A204.1 (cell line): ENCODE measurements around the gene WDR64.
"Not testable (repeated sequence)": the region's sequence is repeated elsewhere in the genome, so short reads cannot be mapped to it uniquely, and the experiment has no call there.

Experiments used
- FAIRE-seq: peaks from 2 replicates; lab custom pipeline; 2012; peaks lifted over from hg19 to GRCh38; lab: Jason Lieb, UNC

WDR64 gene

DNA sequence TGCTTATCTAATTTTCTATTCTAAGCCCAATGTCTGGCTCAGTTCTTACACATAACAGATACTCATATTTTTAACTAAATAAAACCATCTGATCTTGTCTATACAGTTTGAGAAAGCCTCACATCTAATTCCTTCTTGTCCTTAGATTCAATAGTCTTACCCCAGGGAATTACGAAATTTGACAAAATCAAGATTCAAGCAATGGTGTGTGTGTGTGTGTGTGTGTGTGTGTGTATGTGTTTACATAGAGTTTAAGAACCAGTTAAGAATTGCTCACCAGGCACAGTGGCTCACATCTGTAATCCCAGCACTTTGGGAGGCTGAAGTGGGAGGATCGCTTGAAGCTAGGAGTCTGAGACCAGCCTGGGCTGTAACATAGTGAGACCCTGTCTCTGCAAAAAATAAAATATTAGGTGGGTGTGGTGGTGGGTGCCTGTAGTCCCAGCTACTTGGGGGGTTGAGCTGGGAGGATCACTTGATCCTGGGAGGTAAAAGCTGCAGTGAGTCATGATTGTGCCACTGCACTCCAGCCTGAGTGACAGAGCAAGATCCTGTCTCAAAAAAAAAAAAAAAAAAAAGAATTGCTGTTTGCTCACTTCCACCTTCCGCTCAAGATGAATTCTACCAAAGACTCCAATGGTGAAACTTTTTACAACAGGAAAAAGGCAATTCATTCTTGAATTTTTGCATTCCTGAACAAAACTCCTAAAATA lies 6.2 kb downstream of the WDR64 start:
- FAIRE-seq = no peak

DNA sequence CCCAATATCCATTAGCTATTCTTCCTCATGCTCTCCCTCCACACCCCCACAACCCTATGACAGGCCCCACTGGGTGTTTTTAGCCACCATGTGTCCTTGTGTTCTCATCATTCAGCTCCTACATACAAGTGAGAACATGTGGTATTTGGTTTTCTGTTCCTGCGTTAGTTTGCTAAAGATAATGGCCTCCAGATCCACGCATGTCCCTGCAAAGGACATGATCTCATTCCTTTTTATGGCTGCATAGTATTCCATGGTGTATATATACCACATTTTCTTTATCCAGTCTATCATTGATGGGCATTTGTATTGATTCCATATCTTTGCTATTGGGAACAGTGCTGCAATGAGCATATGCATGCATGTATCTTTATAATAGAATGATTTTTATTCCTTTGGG lies 6.9 kb downstream of the WDR64 start:
- FAIRE-seq = not testable (repeated sequence)

DNA sequence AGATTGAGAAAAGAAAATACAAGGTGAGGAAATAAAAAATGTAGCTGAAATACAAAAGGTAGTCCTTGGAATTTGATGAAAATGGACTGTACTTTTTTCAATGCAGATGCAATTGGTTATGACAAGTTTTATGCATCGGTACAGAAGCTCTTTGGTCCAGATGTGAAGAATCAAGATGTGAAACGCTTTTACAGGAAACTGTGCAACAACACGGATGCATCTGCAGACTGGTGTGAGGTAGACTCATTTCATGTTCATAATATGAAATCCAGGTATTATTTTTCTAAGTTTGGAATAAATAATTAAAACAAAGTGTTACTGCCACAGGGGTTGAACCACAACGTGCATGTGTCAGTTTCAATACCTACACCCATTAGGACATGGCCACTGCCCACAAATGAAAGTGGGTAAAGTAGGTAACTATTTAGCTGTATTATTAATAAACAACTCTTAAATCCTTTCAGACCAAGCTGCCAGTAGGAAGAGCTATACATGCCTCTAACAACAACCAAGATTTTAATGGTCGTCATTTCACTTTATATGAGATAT lies 8.4 kb downstream of the WDR64 start:
- FAIRE-seq = no peak

DNA sequence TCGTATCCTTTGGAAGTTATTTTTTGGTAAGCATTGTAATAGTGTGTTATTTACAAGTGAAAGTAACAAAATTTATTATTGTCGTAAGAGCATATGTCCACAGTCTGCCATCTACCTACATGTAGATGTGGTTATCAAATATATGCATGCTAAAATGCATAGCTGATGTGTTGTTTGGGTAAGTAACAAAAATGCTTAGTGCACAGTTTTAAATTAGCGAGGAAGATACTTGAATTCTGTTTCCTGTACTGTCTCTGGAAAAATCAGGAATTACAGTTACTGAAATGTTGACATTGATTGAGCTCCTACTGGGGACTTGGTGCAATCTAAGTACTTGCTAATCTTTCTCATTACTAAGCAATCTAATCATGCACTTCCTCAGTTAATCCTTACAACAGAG lies 14.3 kb downstream of the WDR64 start:
- FAIRE-seq = no peak

GRCh38 chr1:241672301-241672700 lies 20.2 kb downstream of the WDR64 start:
- FAIRE-seq = no peak

DNA sequence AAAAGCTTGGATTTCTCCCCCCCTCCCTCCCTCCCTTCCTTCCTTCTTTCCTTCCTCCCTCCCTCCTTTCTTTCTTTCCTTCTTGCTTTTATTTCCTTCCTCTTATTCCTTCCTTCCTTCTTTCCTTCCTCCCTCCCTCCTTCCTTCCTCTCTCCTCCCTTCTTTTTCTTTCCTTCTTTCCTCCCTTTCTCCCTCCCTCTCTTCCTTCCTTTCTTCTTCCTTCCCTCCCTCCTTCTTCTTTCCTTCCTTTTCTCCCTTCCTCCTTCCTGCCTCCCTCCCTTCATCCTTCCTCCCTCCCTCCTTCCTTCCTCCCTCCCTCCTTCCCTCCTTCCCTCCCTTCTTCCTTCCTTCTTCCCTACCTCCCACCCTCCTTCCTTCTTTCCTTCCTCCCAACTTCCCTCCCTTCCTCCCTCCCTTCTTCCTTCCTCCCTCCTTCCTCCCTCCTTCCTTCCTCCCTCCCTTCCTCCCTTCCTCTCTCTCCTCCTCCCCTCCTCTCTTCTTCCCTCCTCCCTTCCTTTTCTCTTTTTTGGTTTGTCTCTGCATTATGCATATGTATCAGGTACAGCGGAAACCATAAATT lies 22.8 kb downstream of the WDR64 start:
- FAIRE-seq = no peak

DNA sequence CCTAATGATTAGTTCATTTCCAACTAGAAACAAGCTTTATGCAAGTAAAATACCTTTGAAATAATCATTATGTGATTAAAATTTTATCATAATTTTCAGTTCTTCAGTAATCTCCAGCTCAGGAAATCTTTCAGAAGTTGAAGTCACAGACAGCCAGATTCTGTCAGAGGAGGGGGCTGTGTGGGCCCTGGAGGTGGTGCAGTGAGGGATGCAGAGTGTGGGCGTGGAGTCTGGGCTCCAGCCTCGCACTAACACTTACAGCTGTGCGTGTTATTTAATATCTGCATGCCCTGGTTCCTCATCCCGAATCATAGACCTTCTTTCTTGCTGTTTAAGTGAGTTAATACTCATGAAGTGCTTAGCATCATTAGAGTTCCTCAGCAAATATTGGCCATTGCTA lies 23.9 kb downstream of the WDR64 start:
- no peak for FAIRE-seq

GRCh38 chr1:241677201-241677600 lies 25.1 kb downstream of the WDR64 start:
- no peak for FAIRE-seq

DNA sequence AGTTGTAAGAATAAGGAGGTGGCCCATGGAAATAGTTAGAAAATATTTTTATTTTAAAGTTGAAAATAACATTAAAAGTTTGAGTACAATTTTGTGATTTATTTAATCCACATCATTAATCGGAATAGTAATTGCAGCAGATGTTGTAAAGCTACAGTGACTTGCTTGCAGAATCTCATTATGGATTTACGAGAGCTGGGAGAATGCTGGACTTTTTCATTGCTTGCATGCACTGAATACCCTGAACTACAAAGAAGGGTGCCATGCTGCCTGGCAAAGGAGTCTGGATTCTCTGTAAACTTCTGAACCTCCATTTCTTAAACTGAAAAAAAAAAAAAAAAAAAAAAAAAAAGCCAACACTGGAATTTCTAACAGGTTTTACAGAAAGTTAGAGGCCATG lies 26.5 kb downstream of the WDR64 start:
- no peak for FAIRE-seq

GRCh38 chr1:241679404-241679803 lies 27.3 kb downstream of the WDR64 start:
- no peak for FAIRE-seq

- FAIRE-seq = no peak
Observed at GRCh38 chr1:241679961-241680360, 27.9 kb downstream of the WDR64 start.

- FAIRE-seq = not testable (repeated sequence)
Observed at GRCh38 chr1:241681861-241682448, 29.9 kb downstream of the WDR64 start.

DNA sequence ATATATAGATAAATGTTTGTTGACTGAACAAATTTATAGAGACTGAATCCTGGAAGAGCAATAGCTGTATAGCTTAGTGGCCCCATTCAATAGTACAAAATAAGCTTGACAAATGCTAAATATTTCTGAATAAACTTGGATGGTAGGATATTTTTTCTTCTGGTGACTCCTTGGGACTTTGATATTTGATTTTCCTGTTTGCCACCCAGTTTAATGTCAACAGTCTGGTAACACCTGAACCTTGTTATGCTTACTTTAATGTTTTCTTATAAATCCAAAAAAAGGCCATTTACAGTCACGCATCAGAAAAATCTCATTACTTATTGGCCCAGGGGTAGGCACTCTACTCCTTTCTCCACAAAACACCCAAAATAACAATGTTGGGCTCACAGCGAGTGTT lies 30.8 kb downstream of the WDR64 start:
- no peak for FAIRE-seq

GRCh38 chr1:241684108-241684507 lies 32.0 kb downstream of the WDR64 start:
- FAIRE-seq = no peak

GRCh38 chr1:241688940-241689368 lies 36.9 kb downstream of the WDR64 start:
- no peak for FAIRE-seq

GRCh38 chr1:241695246-241696171 lies 43.4 kb downstream of the WDR64 start:
- no peak for FAIRE-seq

DNA sequence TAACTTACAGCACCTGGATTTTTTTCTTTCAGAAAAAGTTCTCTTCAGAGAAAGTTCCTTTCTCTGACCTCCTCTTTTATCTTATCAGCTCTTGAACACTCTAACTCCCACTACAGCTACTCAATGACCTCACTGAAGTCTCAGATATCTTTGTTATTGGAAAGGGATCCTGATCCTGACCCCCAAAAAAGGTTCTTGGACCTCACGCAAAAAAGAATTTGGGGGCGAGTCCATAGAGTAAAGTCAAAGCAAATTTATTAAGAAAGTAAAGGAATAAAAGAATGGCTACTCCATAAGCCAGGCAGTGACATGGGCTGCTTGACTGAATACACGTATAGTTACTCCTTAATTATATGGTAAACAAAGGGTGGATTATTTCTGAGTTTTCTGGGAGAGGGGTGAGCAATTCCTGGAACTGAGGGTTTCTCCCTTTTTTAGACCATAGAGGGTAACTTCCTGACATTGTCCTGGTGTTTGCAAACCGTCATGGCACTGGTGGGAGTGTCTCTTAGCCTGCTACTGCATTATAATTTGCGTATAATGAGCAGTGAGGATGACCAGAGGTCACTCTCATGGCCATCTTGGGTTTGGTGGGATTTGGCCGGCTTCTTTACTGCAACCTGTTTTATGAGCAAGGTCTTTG lies 44.2 kb downstream of the WDR64 start:
- no peak for FAIRE-seq

- no peak for FAIRE-seq
Observed at GRCh38 chr1:241696815-241697639, 44.9 kb downstream of the WDR64 start.

DNA sequence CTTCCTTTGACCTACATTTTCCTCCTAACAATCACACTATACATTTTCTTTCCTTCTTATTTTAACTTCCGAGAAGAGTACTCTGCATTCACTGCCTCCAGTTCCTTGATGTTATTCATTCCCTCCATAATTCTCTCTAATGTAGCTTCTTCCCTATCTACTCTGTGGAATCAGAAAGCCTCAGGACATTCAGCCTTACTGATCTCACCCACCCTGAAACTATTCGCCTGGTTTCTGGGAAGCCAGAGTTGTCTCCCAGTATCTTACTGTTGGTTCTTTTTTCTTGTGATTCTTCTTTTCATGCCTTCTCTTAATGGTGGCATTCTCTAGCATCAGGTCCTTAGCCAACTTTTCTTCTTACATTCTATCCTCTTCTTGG lies 45.5 kb downstream of the WDR64 start:
- FAIRE-seq = no peak

DNA sequence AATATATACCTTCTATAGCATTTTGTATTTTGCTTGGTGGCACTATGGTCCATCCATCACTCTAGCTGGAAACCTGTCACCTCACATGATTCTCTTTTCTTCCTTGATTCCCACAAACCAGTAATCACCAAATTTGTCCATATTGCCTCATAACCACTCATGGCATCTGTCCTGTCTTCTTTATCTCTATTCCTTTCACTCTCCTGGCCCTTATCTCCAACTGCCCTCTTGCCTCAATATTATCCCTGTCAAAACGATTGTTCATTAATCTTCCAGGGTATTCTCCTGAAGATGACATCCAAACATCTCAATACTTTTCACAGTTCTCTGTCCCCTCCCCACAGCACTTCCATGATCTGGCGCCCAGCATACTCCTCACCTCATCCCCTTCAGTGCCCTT lies 46.1 kb downstream of the WDR64 start:
- no peak for FAIRE-seq
